Endothelial cell of umbilical vein (primary cell): ENCODE data around the gene COL6A2. TPM values are rescaled to one million over a fixed set of nuclear protein-coding genes. Genes with fewer than 3 reads are reported as not detected.
"Not testable (repeated sequence)": the region's sequence is repeated elsewhere in the genome, so short reads cannot be mapped to it uniquely, and the experiment has no call there.

Experiments
- BruUV-seq: library from RNA; stranded (reverse); fragments of 400-500 nt; replicated peaks from 2 replicates; lab custom pipeline; 2021; lab: Mats Ljungman, UMichigan
- CTCF ChIA-PET: fragments of 300-600, 350-600 bp; sonication (Branson Sonifier 250); formaldehyde crosslinking; loops from one replicate; lab custom pipeline; 2021; ENCODE audit warnings: antibody characterized with exemption, inconsistent platforms; lab: Charles Lee
- POLR2A ChIA-PET: fragments of 300-600, 350-600 bp; sonication (Branson Sonifier 250); formaldehyde crosslinking; loops from one replicate; lab custom pipeline; 2021; ENCODE audit warnings: antibody characterized with exemption, inconsistent platforms; lab: Charles Lee
- DNase-seq: peaks from one replicate; pipeline ENCODE4 v3.0.0-alpha.2; 2011; ENCODE audit warnings: low read depth, low spot score
- FAIRE-seq: peaks from 2 replicates; lab custom pipeline; 2011; peaks lifted over from hg19 to GRCh38; lab: Jason Lieb, UNC
- H2AFZ ChIP-seq: 2 replicates; pipeline ENCODE4 v1.6.0; 2012; ENCODE audit warnings: low read depth, low read length, control low read depth, inconsistent platforms
- H3K27ac ChIP-seq: 2 replicates; pipeline ENCODE4 v1.5.1; 2011; ENCODE audit warnings: low read depth, mild to moderate bottlenecking, control low read depth, low read length, moderate library complexity; ENCODE audit not compliant: insufficient read depth
- H3K27me3 ChIP-seq, 2 experiments: 2 replicates each; pipeline versions ENCODE4 v1.6.0 to v1.6.1; 2011; ENCODE audit warnings: low read length in 2 of 2, mixed read lengths in 1 of 2; ENCODE audit not compliant: control insufficient read depth in 2 of 2, insufficient read depth in 2 of 2
- H3K36me3 ChIP-seq, 2 experiments: 2 replicates in 1 of 2; 3 replicates in 1 of 2; pipeline ENCODE4 v1.5.1; 2011; ENCODE audit warnings: low read length in 2 of 2, mild to moderate bottlenecking in 1 of 2, moderate library complexity in 1 of 2; ENCODE audit not compliant: control insufficient read depth in 2 of 2, insufficient read depth in 2 of 2; ENCODE audit errors: extremely low read depth in 1 of 2
- H3K4me1 ChIP-seq: 3 replicates; pipeline ENCODE4 v1.5.1; 2011; ENCODE audit warnings: mild to moderate bottlenecking, low read length; ENCODE audit not compliant: control insufficient read depth, insufficient read depth; ENCODE audit errors: extremely low read depth
- H3K4me2 ChIP-seq: 2 replicates; pipeline ENCODE4 v1.6.1; 2011; ENCODE audit warnings: low read length, control low read depth, mixed read lengths; ENCODE audit not compliant: insufficient read depth
- H3K4me3 ChIP-seq, 3 experiments: fragments of 200-600 bp in 1 of 3; sonication (generic), shearing (Covaris generic) in 1 of 3; replicated peaks in 1 of 3; 2 replicates each; pipeline ENCODE4 v1.5.1; 2011 to 2016; ENCODE audit warnings: control low read depth in 3 of 3, low read length in 3 of 3, mild to moderate bottlenecking in 2 of 3, inconsistent platforms in 1 of 3, low read depth in 1 of 3, moderate library complexity in 1 of 3; ENCODE audit not compliant: insufficient read depth in 1 of 3
- H3K79me2 ChIP-seq: 2 replicates; pipeline ENCODE4 v1.6.0; 2012; ENCODE audit warnings: low read length, inconsistent platforms; ENCODE audit not compliant: control insufficient read depth, insufficient read depth
- H3K9ac ChIP-seq: replicated peaks from 2 replicates; pipeline ENCODE3; 2011; ENCODE audit warnings: low read length, control low read depth; ENCODE audit not compliant: insufficient read depth; ENCODE audit errors: extremely low read depth
- H3K9me1 ChIP-seq: replicated peaks from 3 replicates; pipeline ENCODE4 v1.6.0; 2011; ENCODE audit warnings: mild to moderate bottlenecking, low read length; ENCODE audit not compliant: control insufficient read depth, insufficient read depth; ENCODE audit errors: extremely low read depth
- H3K9me3 ChIP-seq: replicated peaks from 2 replicates; pipeline ENCODE4 v1.5.1; 2012; ENCODE audit warnings: low read length, inconsistent platforms; ENCODE audit not compliant: control insufficient read depth, insufficient read depth
- H4K20me1 ChIP-seq: replicated peaks from 2 replicates; pipeline ENCODE3; 2011; ENCODE audit warnings: mild to moderate bottlenecking, low read length; ENCODE audit not compliant: control insufficient read depth, insufficient read depth; ENCODE audit errors: extremely low read depth
- CTCF ChIP-seq, 2 donors: IDR thresholded peaks; 1 replicate in 1 of 2; 2 replicates in 1 of 2; pipeline ENCODE4 v1.5.1; 2011; ENCODE audit warnings: low read length in 2 of 2, mild to moderate bottlenecking in 2 of 2, moderate library complexity in 2 of 2, control low read depth in 1 of 2, inconsistent platforms in 1 of 2, low read depth in 1 of 2; ENCODE audit not compliant: insufficient read depth in 1 of 2; ENCODE audit errors: extremely low read depth in 1 of 2
- EZH2 ChIP-seq: IDR thresholded peaks from 2 replicates; pipeline ENCODE4 v1.6.1; 2012; ENCODE audit warnings: borderline replicate concordance, low read depth, mild to moderate bottlenecking, moderate library complexity, low read length, inconsistent platforms; ENCODE audit not compliant: severe bottlenecking
- FOS ChIP-seq: IDR thresholded peaks from 2 replicates; pipeline ENCODE4 v1.6.1; 2011; ENCODE audit warnings: mild to moderate bottlenecking, low read length, moderate library complexity, borderline replicate concordance; ENCODE audit not compliant: insufficient read depth
- GATA2 ChIP-seq: IDR thresholded peaks from 2 replicates; pipeline ENCODE4 v1.7.0; 2011; ENCODE audit warnings: low read depth, mild to moderate bottlenecking, moderate library complexity, mixed read lengths, low read length; ENCODE audit not compliant: insufficient read length, insufficient read depth
- JUN ChIP-seq: IDR thresholded peaks from 2 replicates; pipeline ENCODE4 v1.6.1; 2011; ENCODE audit warnings: borderline replicate concordance, low read depth; ENCODE audit not compliant: insufficient read length, insufficient read depth
- MAX ChIP-seq: IDR thresholded peaks from 2 replicates; pipeline ENCODE4 v1.6.1; 2011; ENCODE audit not compliant: insufficient read depth, insufficient read length
- MYC ChIP-seq: IDR thresholded peaks from one replicate; pipeline ENCODE4 v1.6.1; 2011; ENCODE audit warnings: mild to moderate bottlenecking, low read depth, low read length
- POLR2A ChIP-seq: IDR thresholded peaks from 2 replicates; pipeline ENCODE4 v1.6.1; 2012; ENCODE audit warnings: low read depth, mild to moderate bottlenecking, control low read depth, low read length
- POLR2AphosphoS5 ChIP-seq: IDR thresholded peaks from 2 replicates; pipeline ENCODE4 v1.6.1; 2012; ENCODE audit warnings: low read depth, mild to moderate bottlenecking, control low read depth, low read length, moderate library complexity; ENCODE audit not compliant: insufficient read depth
- dilution Hi-C: fragments of 300-500 bp; cut with MboI; formaldehyde crosslinking; loops from one replicate; pipeline ENCODE4 v1.15.0; 2019; ENCODE audit warnings: low sequenced_read_pairs; ENCODE audit not compliant: extremely low pct_ligation_motif_present
- intact Hi-C: fragments of 100-400 bp; cut with micrococcal nuclease; formaldehyde crosslinking; loops from one replicate; pipeline ENCODE4 v1.10.0; 2022
- polyA plus RNA-seq, 4 experiments: library from polyadenylated mRNA; depleted of rRNA in 3 of 4; stranded (reverse) in 3 of 4; unstranded in 1 of 4; fragments of >200 nt; gene quantifications; 2 replicates each; pipeline versions ENCODE4 v1.2.1 to v1.2.3, GENCODE V29; 2011 to 2012; ENCODE audit warnings: missing spikeins in 1 of 4
- total RNA-seq: library from RNA; stranded (reverse); gene quantifications from 2 replicates; pipeline ENCODE4 v1.2.3, GENCODE V29; 2021

COL6A2 gene
- total and polyA plus RNA-seq, 2 donors (not counting 3 experiments of a cell fraction or from before 2014, with no cell fraction given), result 3.4 to 6.1 TPM

DNA sequence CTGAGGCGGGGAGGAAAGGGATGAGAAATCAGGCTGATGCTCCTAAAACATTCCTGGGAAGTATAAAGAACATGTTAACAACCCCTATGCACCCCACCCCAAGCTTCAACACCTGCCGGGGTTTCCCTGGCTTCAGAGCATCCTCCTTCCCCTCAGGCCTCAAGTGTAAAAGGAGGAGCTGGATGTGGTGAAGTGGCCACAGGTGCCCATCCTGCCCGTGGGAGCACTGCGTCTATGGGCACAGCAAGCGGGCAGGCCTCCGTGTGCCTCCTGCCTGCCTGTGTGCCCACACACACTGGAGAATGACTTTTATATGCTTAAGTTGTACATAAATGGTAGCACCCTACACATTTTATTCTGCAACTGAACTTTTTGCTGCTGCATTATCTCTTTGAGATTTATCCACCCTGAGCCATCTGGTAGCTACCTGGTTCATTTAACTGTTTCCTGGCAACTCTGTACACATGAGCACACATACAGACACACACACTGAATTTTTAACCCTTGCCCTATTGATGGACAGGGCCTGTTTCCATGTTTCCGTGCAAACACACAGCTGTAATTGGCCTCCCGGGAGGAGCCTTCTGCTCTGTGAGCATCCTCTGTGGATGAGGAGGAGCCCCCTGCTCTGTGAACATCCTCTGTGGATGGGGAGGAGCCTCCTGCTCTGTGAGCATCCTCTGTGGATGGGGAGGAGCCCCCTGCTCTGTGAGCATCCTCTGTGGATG is 70.9 kb downstream of the COL6A2 start:
- H3K9ac ChIP-seq, result no peak overlapping the region
- ChIA-PET CTCF (no interaction called here), POLR2A (no interaction called here)
- no peak overlapping the region for H3K4me3 ChIP-seq
- H4K20me1 ChIP-seq, result no peaks in the 10 kb centered on the region
- intact Hi-C loops, result no loop called here
- H3K36me3 ChIP-seq, result no peaks in the 10 kb centered on the region
- no peak overlapping the region for H3K4me2 ChIP-seq
- no peaks in the 10 kb centered on the region for H3K4me1 ChIP-seq
- H3K79me2 ChIP-seq, result no peaks in the 10 kb centered on the region
- H3K27me3 ChIP-seq, result no peaks in the 10 kb centered on the region
- TF ChIP-seq EZH2 (no peak), FOS (no peak), GATA2 (no peak), POLR2AphosphoS5 (no peak), MAX (no peak), POLR2A (no peak), JUN (no peak), MYC (no peak), CTCF (IDR thresholded peaks at IDR 0.05; ENCODE audit: extremely low read depth in 1 of 2, insufficient read depth in 1 of 2, low read depth in 1 of 2, low read length in 2 of 2) (no peak)
- no peaks in the 10 kb centered on the region for H3K9me3 ChIP-seq
- no peak overlapping the region for H2AFZ ChIP-seq
- BruUV-seq, result no TSS peak
- DNase-seq (no peak), FAIRE-seq (no peak)
- H3K27ac ChIP-seq, result no peak overlapping the region
- no peaks in the 10 kb centered on the region for H3K9me1 ChIP-seq
- dilution Hi-C loops, result no loop called here

GRCh38 chr21:46170436-46171193 is 72.7 kb downstream of the COL6A2 start:
- dilution Hi-C loops, POLR2A ChIA-PET, CTCF ChIA-PET, H3K36me3 ChIP-seq, H3K9me1 ChIP-seq, H3K9ac ChIP-seq, BruUV-seq, H4K20me1 ChIP-seq, H3K9me3 ChIP-seq, intact Hi-C loops, H3K4me3 ChIP-seq, DNase-seq, H3K27me3 ChIP-seq, H3K4me2 ChIP-seq, H3K27ac ChIP-seq, H2AFZ ChIP-seq, FAIRE-seq, H3K79me2 ChIP-seq, H3K4me1 ChIP-seq: not testable (repeated sequence)
